Neural cell (in vitro differentiated cells): Measurements from ENCODE around the gene SKIC2. TPM values are rescaled to one million over a fixed set of nuclear protein-coding genes. Genes with fewer than 3 reads are reported as not detected.

Experiments used
- H2AFZ ChIP-seq: fragments of 200-600, 300-800 bp; sonication (generic), shearing (Covaris generic); 2 replicates; pipeline ENCODE4 v1.6.0; 2014; ENCODE audit warnings: low read depth, mild to moderate bottlenecking, antibody characterized with exemption, low read length, moderate library complexity
- H3F3A ChIP-seq: fragments of 200-600 bp; shearing (Covaris generic); 2 replicates; pipeline ENCODE4 v1.6.1; 2016; ENCODE audit warnings: mild to moderate bottlenecking, moderate library complexity, mixed read lengths, antibody characterized with exemption, low read length; ENCODE audit not compliant: insufficient read depth, poor library complexity, severe bottlenecking
- H3K27ac ChIP-seq: fragments of 200-600, 300-800 bp; sonication (generic), shearing (Covaris generic); 2 replicates; pipeline ENCODE4 v1.5.1; 2014; ENCODE audit warnings: mild to moderate bottlenecking, low read length, moderate library complexity
- H3K27me3 ChIP-seq: fragments of 300-800, 200-600 bp; sonication (generic), shearing (Covaris generic); 2 replicates; pipeline ENCODE4 v1.6.0; 2014; ENCODE audit warnings: mild to moderate bottlenecking, low read depth, low read length, moderate library complexity; ENCODE audit not compliant: insufficient read depth
- H3K36me3 ChIP-seq: fragments of 300-800, 200-600 bp; sonication (generic), shearing (Covaris generic); 2 replicates; pipeline ENCODE4 v1.5.1; 2014; ENCODE audit warnings: mild to moderate bottlenecking, antibody characterized with exemption, low read length, moderate library complexity; ENCODE audit not compliant: insufficient read depth
- H3K4me2 ChIP-seq: fragments of 300-800, 200-600 bp; sonication (generic), shearing (Covaris generic); 2 replicates; pipeline ENCODE4 v1.6.0; 2014; ENCODE audit warnings: mild to moderate bottlenecking, low read length
- H3K4me3 ChIP-seq: fragments of 300-800, 200-600 bp; sonication (generic), shearing (Covaris generic); 2 replicates; pipeline ENCODE4 v1.5.1; 2014; ENCODE audit warnings: mild to moderate bottlenecking, low read length, moderate library complexity
- H3K79me2 ChIP-seq: fragments of 200-600 bp; shearing (Covaris generic); replicated peaks from 2 replicates; pipeline ENCODE4 v1.6.0; 2014; ENCODE audit warnings: mild to moderate bottlenecking, low read length, moderate library complexity; ENCODE audit not compliant: insufficient read depth
- H3K9ac ChIP-seq: fragments of 300-800, 200-600 bp; sonication (generic), shearing (Covaris generic); 2 replicates; pipeline ENCODE4 v1.6.1; 2016; ENCODE audit warnings: mild to moderate bottlenecking, low read length, mixed read lengths
- H3K9me2 ChIP-seq: fragments of 200-600 bp; shearing (Covaris generic); 2 replicates; pipeline ENCODE4 v1.6.1; 2016; ENCODE audit warnings: mild to moderate bottlenecking, low read length, mixed read lengths; ENCODE audit not compliant: insufficient read depth
- H3K9me3 ChIP-seq: fragments of 200-600, 300-800 bp; sonication (generic), shearing (Covaris generic); 2 replicates; pipeline ENCODE4 v1.6.1; 2016; ENCODE audit warnings: mild to moderate bottlenecking, mixed run types, low read length, moderate library complexity, mixed read lengths
- H4K20me1 ChIP-seq: fragments of 200-600 bp; shearing (Covaris generic); 2 replicates; pipeline ENCODE4 v1.6.1; 2016; ENCODE audit warnings: mild to moderate bottlenecking, mixed run types; ENCODE audit not compliant: insufficient read depth
- EP300 ChIP-seq: fragments of 450-650 bp; conservative IDR thresholded peaks from 2 replicates; pipeline ENCODE4 v1.6.1; 2014; ENCODE audit warnings: antibody characterized with exemption, mild to moderate bottlenecking, moderate library complexity; ENCODE audit not compliant: poor library complexity, severe bottlenecking
- EZH2 ChIP-seq: fragments of 200-600, 300-800 bp; shearing (Covaris generic), sonication (generic); IDR thresholded peaks from 2 replicates; pipeline ENCODE4 v1.6.1; 2014; ENCODE audit warnings: antibody characterized with exemption, low read length, borderline replicate concordance, mild to moderate bottlenecking; ENCODE audit not compliant: insufficient read depth, poor library complexity, severe bottlenecking
- MXI1 ChIP-seq: fragments of 450-650 bp; conservative IDR thresholded peaks from 2 replicates; pipeline ENCODE4 v1.6.1; 2014; ENCODE audit warnings: antibody characterized with exemption, mild to moderate bottlenecking; ENCODE audit not compliant: poor library complexity, severe bottlenecking
- POLR2AphosphoS5 ChIP-seq: IDR thresholded peaks from 2 replicates; pipeline ENCODE4 v1.6.1; 2012
- RAD21 ChIP-seq: fragments of 450-650 bp; conservative IDR thresholded peaks from 2 replicates; pipeline ENCODE4 v1.6.1; 2014; ENCODE audit warnings: antibody characterized with exemption, mild to moderate bottlenecking, moderate library complexity
- REST ChIP-seq: IDR thresholded peaks from 2 replicates; pipeline ENCODE4 v1.6.1; 2012; ENCODE audit warnings: borderline replicate concordance
- SMC3 ChIP-seq: fragments of 450-650 bp; conservative IDR thresholded peaks from 2 replicates; pipeline ENCODE4 v1.6.1; 2014; ENCODE audit warnings: antibody characterized with exemption, mild to moderate bottlenecking, moderate library complexity; ENCODE audit not compliant: poor library complexity
- TAF1 ChIP-seq: IDR thresholded peaks from 2 replicates; pipeline ENCODE4 v1.6.1; 2012; ENCODE audit warnings: low read depth
- polyA plus RNA-seq: library from polyadenylated mRNA; depleted of rRNA; stranded (reverse); fragments of >200 nt; gene quantifications from 2 replicates; pipeline ENCODE4 v1.2.3, GENCODE V29; 2014
- TF ChIP-seq, protein P1 (sequence below): fragments of 450-650 bp; IDR thresholded peaks from 2 replicates; pipeline ENCODE4 v1.5.1; 2014; ENCODE audit warnings: antibody characterized with exemption, mild to moderate bottlenecking, moderate library complexity; ENCODE audit not compliant: poor library complexity, severe bottlenecking

The SKIC2 gene
- polyA plus RNA-seq, 1 donor from 2014 or later, result 48.2 TPM

GRCh38 chr6:31911826-31912585 lies 47.0 kb upstream of the SKIC2 start:
- no peaks in the 10 kb centered on the region for H4K20me1 ChIP-seq
- H3K36me3 ChIP-seq, result no peaks in the 10 kb centered on the region
- no peaks in the 10 kb centered on the region for H3F3A ChIP-seq
- TF ChIP-seq EZH2 (no peak), TAF1 (no peak), REST (no peak), RAD21 (no peak), EP300 (no peak), MXI1 (no peak), SMC3 (no peak), POLR2AphosphoS5 (no peak)
- TF ChIP-seq, protein P1, sequence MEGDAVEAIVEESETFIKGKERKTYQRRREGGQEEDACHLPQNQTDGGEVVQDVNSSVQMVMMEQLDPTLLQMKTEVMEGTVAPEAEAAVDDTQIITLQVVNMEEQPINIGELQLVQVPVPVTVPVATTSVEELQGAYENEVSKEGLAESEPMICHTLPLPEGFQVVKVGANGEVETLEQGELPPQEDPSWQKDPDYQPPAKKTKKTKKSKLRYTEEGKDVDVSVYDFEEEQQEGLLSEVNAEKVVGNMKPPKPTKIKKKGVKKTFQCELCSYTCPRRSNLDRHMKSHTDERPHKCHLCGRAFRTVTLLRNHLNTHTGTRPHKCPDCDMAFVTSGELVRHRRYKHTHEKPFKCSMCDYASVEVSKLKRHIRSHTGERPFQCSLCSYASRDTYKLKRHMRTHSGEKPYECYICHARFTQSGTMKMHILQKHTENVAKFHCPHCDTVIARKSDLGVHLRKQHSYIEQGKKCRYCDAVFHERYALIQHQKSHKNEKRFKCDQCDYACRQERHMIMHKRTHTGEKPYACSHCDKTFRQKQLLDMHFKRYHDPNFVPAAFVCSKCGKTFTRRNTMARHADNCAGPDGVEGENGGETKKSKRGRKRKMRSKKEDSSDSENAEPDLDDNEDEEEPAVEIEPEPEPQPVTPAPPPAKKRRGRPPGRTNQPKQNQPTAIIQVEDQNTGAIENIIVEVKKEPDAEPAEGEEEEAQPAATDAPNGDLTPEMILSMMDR, result no peak
- no peak overlapping the region for H3K27ac ChIP-seq
- no peak overlapping the region for H2AFZ ChIP-seq
- H3K4me3 ChIP-seq, result no peak overlapping the region
- no peaks in the 10 kb centered on the region for H3K9me3 ChIP-seq
- H3K79me2 ChIP-seq, result no peaks in the 10 kb centered on the region
- H3K9me2 ChIP-seq, result no peaks in the 10 kb centered on the region
- H3K27me3 ChIP-seq, result no peaks in the 10 kb centered on the region
- no peak overlapping the region for H3K4me2 ChIP-seq
- H3K9ac ChIP-seq, result no peak overlapping the region

DNA sequence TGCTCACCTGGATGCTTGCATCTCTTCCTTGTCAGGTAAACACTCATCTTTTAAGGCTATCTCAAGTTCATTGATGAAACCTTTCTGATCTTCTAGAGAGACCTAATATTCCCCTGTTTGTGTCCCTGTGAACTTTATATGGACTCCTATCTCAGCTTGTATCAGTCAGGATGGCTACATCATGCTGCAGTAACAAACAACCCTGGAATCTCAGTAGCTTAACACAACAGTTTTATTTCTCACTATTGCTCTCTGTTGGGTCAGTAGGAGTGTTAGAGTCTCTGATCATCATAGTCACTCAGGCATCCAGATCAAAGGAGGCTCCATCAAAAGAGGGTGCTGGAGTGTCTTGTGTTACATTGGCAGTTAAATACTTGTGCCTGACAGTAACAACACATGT lies 43.6 kb upstream of the SKIC2 start:
- Histone ChIP-seq H4K20me1 (no peaks in the 10 kb centered on the region), H3K4me3 (no peak overlapping the region), H3K79me2 (no peaks in the 10 kb centered on the region), H3K36me3 (no peaks in the 10 kb centered on the region), H3K27ac (no peak overlapping the region), H2AFZ (no peak overlapping the region), H3K9me3 (no peaks in the 10 kb centered on the region), H3F3A (no peaks in the 10 kb centered on the region), H3K9ac (no peak overlapping the region), H3K4me2 (no peak overlapping the region), H3K9me2 (no peaks in the 10 kb centered on the region), H3K27me3 (no peaks in the 10 kb centered on the region)
- TF ChIP-seq SMC3, result no peak
